HG03439 (cell line): Measurements from ENCODE around the gene PHF21A.
"Not testable (repeated sequence)": the region's sequence is repeated elsewhere in the genome, so short reads cannot be mapped to it uniquely, and the experiment has no call there.

Source experiments
- ATAC-seq: cut with Tn5 transposase; IDR thresholded peaks from one replicate; pipeline ENCODE4 v1.9.1; 2021; ENCODE audit warnings: mild to moderate bottlenecking, moderate library complexity; ENCODE audit not compliant: unreplicated experiment

PHF21A gene

GRCh38 chr11:46120346-46121300 is 631 bp downstream of the PHF21A start:
- ATAC-seq = peak; percentile 0

- peak; percentile 29 for ATAC-seq
These were observed 1.7 kb downstream of the PHF21A start for GRCh38 chr11:46119352-46120216.

GRCh38 chr11:46118702-46119351 is 2.4 kb downstream of the PHF21A start:
- no peak for ATAC-seq

- ATAC-seq = no peak
These were observed 3.4 kb downstream of the PHF21A start for GRCh38 chr11:46117842-46118241.

GRCh38 chr11:46116712-46117037 is 4.6 kb downstream of the PHF21A start:
- not testable (repeated sequence) for ATAC-seq

GRCh38 chr11:46116007-46116711 is 5.1 kb downstream of the PHF21A start:
- no peak for ATAC-seq

GRCh38 chr11:46114961-46115360 is 6.3 kb downstream of the PHF21A start:
- ATAC-seq = no peak

- no peak for ATAC-seq
These were observed 6.9 kb downstream of the PHF21A start for GRCh38 chr11:46114378-46114777.

- no peak for ATAC-seq
These were observed 8.2 kb downstream of the PHF21A start for GRCh38 chr11:46112961-46113607.

GRCh38 chr11:46108751-46109150 is 12.5 kb downstream of the PHF21A start:
- no peak for ATAC-seq

GRCh38 chr11:46107780-46108179 is 13.5 kb downstream of the PHF21A start:
- no peak for ATAC-seq

- ATAC-seq = no peak
These were observed 13.9 kb downstream of the PHF21A start for GRCh38 chr11:46107408-46107718.

- no peak for ATAC-seq
These were observed 14.5 kb downstream of the PHF21A start for GRCh38 chr11:46106530-46107407.

- no peak for ATAC-seq
These were observed 15.3 kb downstream of the PHF21A start for GRCh38 chr11:46105926-46106325.

- ATAC-seq = no peak
These were observed 16.1 kb downstream of the PHF21A start for GRCh38 chr11:46105134-46105628.

GRCh38 chr11:46102843-46103242 is 18.4 kb downstream of the PHF21A start:
- ATAC-seq = no peak

- ATAC-seq = peak; percentile 63
These were observed 20.6 kb downstream of the PHF21A start for GRCh38 chr11:46100670-46101069.

- ATAC-seq = no peak
These were observed 21.3 kb downstream of the PHF21A start for GRCh38 chr11:46099963-46100316.

GRCh38 chr11:46090375-46090774 is 30.9 kb downstream of the PHF21A start:
- no peak for ATAC-seq
